ENCODE results near the gene PDE7B.

DNA sequence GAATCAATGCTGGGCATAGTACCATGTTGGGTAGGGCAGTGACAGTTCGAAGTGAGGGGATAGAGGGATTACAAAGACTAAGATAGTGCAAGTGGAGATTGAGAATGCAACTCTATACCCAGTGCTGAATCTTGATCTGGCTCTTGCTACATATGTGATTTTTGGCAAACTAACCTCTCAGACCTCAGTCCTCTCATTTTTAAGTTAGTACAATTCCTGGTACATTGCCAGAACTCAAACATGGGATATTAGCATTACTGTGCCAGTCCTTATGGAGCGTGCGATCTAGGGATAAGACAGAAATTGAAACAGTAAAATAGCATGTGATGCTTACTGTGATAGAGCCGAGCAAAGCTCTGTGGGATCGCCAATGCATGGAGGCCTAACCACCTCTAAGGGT, 210.2 kb downstream of the PDE7B start:
- TF ChIP-seq, protein P1, sequence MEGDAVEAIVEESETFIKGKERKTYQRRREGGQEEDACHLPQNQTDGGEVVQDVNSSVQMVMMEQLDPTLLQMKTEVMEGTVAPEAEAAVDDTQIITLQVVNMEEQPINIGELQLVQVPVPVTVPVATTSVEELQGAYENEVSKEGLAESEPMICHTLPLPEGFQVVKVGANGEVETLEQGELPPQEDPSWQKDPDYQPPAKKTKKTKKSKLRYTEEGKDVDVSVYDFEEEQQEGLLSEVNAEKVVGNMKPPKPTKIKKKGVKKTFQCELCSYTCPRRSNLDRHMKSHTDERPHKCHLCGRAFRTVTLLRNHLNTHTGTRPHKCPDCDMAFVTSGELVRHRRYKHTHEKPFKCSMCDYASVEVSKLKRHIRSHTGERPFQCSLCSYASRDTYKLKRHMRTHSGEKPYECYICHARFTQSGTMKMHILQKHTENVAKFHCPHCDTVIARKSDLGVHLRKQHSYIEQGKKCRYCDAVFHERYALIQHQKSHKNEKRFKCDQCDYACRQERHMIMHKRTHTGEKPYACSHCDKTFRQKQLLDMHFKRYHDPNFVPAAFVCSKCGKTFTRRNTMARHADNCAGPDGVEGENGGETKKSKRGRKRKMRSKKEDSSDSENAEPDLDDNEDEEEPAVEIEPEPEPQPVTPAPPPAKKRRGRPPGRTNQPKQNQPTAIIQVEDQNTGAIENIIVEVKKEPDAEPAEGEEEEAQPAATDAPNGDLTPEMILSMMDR (IDR thresholded peaks at IDR 0.05; ENCODE audit: low read depth, low read length, missing input control): no peak
- no peak for TF ChIP-seq TAF1 (conservative IDR thresholded peaks at IDR 0.05)
- TF ChIP-seq, protein P2, sequence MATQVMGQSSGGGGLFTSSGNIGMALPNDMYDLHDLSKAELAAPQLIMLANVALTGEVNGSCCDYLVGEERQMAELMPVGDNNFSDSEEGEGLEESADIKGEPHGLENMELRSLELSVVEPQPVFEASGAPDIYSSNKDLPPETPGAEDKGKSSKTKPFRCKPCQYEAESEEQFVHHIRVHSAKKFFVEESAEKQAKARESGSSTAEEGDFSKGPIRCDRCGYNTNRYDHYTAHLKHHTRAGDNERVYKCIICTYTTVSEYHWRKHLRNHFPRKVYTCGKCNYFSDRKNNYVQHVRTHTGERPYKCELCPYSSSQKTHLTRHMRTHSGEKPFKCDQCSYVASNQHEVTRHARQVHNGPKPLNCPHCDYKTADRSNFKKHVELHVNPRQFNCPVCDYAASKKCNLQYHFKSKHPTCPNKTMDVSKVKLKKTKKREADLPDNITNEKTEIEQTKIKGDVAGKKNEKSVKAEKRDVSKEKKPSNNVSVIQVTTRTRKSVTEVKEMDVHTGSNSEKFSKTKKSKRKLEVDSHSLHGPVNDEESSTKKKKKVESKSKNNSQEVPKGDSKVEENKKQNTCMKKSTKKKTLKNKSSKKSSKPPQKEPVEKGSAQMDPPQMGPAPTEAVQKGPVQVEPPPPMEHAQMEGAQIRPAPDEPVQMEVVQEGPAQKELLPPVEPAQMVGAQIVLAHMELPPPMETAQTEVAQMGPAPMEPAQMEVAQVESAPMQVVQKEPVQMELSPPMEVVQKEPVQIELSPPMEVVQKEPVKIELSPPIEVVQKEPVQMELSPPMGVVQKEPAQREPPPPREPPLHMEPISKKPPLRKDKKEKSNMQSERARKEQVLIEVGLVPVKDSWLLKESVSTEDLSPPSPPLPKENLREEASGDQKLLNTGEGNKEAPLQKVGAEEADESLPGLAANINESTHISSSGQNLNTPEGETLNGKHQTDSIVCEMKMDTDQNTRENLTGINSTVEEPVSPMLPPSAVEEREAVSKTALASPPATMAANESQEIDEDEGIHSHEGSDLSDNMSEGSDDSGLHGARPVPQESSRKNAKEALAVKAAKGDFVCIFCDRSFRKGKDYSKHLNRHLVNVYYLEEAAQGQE (IDR thresholded peaks at IDR 0.05): no peak
- no peak for TF ChIP-seq GABPA (IDR thresholded peaks at IDR 0.05 in 1 of 2, conservative IDR thresholded peaks at IDR 0.05 in 1 of 2)
- TF ChIP-seq EGR1 (IDR thresholded peaks at IDR 0.05; ENCODE audit: low read depth in 2 of 2): no peak
- TF ChIP-seq, protein P3, sequence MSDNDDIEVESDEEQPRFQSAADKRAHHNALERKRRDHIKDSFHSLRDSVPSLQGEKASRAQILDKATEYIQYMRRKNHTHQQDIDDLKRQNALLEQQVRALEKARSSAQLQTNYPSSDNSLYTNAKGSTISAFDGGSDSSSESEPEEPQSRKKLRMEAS (IDR thresholded peaks at IDR 0.05): no peak
- no peak for TF ChIP-seq YY1 (IDR thresholded peaks at IDR 0.05)
- TF ChIP-seq RXRA (IDR thresholded peaks at IDR 0.05): no peak
- no peak for TF ChIP-seq FOXA1 (IDR thresholded peaks at IDR 0.05)
